Effector memory CD8-positive, alpha-beta T cell (primary cell): ENCODE results near the gene CAMKMT.
"Not testable (repeated sequence)": the region's sequence is repeated elsewhere in the genome, so short reads cannot be mapped to it uniquely, and the experiment has no call there.

Source experiments
- ATAC-seq: fragments of 150-1000 bp; cut with Tn5 transposase; replicated peaks from 2 replicates; pipeline ENCODE4 v1.10.0; 2021; ENCODE audit warnings: mild to moderate bottlenecking, moderate library complexity
- DNase-seq, 3 experiments: peaks; one replicate each; pipeline ENCODE4 v3.0.0; 2021
- H3K27ac Mint-ChIP-seq, 2 donors: one replicate each; pipeline ENCODE4 v1.8.0; 2022; ENCODE audit warnings: mild to moderate bottlenecking in 2 of 2, mixed read lengths in 2 of 2, moderate library complexity in 2 of 2
- H3K27me3 Mint-ChIP-seq, 2 donors: one replicate each; pipeline ENCODE4 v1.8.0; 2022; ENCODE audit warnings: mixed read lengths in 2 of 2
- H3K36me3 Mint-ChIP-seq: one replicate; pipeline ENCODE4 v1.8.0; 2022; ENCODE audit warnings: mild to moderate bottlenecking, moderate library complexity, mixed read lengths; ENCODE audit not compliant: insufficient read depth
- H3K4me1 Mint-ChIP-seq, 2 donors: one replicate each; pipeline ENCODE4 v1.8.0; 2022; ENCODE audit warnings: low read depth in 2 of 2, mixed read lengths in 2 of 2
- H3K4me3 Mint-ChIP-seq, 2 donors: one replicate each; pipeline ENCODE4 v1.8.0; 2022; ENCODE audit warnings: mild to moderate bottlenecking in 2 of 2, mixed read lengths in 2 of 2, moderate library complexity in 2 of 2
- H3K9me3 Mint-ChIP-seq, 2 donors: one replicate each; pipeline ENCODE4 v1.8.0; 2022; ENCODE audit warnings: mixed read lengths in 2 of 2

Gene CAMKMT

GRCh38 chr2:44566059-44566458 lies 204.3 kb downstream of the CAMKMT start:
- no peak overlapping the region for H3K27ac Mint-ChIP-seq

DNA sequence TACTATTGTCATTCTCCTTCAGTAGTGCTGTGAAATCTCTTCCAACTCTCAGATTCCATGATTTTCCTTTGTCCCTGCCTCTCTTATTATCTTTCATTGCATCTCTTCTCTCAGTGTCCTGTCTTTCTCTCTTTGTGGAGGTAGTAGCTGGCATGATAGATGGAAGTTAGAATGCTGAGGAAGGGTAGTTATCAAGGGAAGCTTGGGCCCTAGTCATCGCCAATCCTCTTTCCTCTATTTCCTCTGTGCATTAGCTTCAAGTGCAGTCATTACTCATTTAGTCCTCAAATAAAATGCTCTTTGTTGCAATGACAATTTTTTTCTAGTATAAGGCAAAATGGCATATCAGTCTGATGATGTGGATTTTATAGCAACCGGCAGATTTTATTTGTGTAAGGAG lies 207.7 kb downstream of the CAMKMT start:
- Mint-ChIP-seq H3K27ac (no peak overlapping the region), H3K36me3 (peaks cover 1% of the 10 kb centered on the region), H3K4me3 (no peak overlapping the region), H3K27me3 (no peaks in the 10 kb centered on the region), H3K9me3 (no peaks in the 10 kb centered on the region), H3K4me1 (peaks cover 15 to 26% of the 10 kb centered on the region in 2 donors)
- DNase-seq, result no peak
- no peak for ATAC-seq

More at GRCh38 chr2:44566059-44566458, 204.3 kb downstream of the CAMKMT start:
- Mint-ChIP-seq H3K27me3 (no peaks in the 10 kb centered on the region), H3K36me3 (peaks cover 2% of the 10 kb centered on the region), H3K9me3 (no peaks in the 10 kb centered on the region), H3K4me1 (peaks cover 9 to 19% of the 10 kb centered on the region in 2 donors), H3K4me3 (no peak overlapping the region)
- ATAC-seq, result no peak
- DNase-seq, result no peak

GRCh38 chr2:44570271-44570670 lies 208.5 kb downstream of the CAMKMT start:
- ATAC-seq (no peak), DNase-seq (no peak)
- Mint-ChIP-seq H3K4me1 (peaks cover 15 to 26% of the 10 kb centered on the region in 2 donors), H3K9me3 (no peaks in the 10 kb centered on the region), H3K27me3 (no peaks in the 10 kb centered on the region), H3K4me3 (no peak overlapping the region), H3K27ac (peak overlapping the region; percentile 30 to 51), H3K36me3 (no peaks in the 10 kb centered on the region)

DNA sequence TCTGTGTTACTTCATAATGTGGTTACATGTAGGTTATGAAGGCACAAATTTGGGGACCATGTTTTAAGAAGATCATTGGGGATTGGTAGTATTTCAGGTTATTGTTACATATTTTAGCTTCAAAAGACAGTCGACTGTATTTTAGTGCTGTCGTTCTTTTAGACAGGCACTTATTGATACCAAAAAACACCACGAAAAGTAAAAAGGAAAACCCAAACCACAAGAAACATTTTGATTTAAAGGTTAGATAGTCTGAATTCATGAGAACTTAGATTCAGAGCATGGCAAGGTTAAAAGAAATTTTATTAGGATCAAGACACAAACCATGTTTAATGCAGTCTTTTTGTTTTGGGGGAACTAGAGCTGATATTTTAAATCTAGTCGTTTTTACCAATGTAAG lies 209.0 kb downstream of the CAMKMT start:
- H3K4me3 Mint-ChIP-seq, result no peak overlapping the region
- peaks cover 3% of the 10 kb centered on the region for H3K36me3 Mint-ChIP-seq
- peak overlapping the region in 1 of 2 donors; percentile 51 for H3K27ac Mint-ChIP-seq
- no peak for ATAC-seq
- peaks cover 15 to 29% of the 10 kb centered on the region in 2 donors for H3K4me1 Mint-ChIP-seq
- no peaks in the 10 kb centered on the region for H3K27me3 Mint-ChIP-seq
- no peak for DNase-seq
- H3K9me3 Mint-ChIP-seq, result no peaks in the 10 kb centered on the region

DNA sequence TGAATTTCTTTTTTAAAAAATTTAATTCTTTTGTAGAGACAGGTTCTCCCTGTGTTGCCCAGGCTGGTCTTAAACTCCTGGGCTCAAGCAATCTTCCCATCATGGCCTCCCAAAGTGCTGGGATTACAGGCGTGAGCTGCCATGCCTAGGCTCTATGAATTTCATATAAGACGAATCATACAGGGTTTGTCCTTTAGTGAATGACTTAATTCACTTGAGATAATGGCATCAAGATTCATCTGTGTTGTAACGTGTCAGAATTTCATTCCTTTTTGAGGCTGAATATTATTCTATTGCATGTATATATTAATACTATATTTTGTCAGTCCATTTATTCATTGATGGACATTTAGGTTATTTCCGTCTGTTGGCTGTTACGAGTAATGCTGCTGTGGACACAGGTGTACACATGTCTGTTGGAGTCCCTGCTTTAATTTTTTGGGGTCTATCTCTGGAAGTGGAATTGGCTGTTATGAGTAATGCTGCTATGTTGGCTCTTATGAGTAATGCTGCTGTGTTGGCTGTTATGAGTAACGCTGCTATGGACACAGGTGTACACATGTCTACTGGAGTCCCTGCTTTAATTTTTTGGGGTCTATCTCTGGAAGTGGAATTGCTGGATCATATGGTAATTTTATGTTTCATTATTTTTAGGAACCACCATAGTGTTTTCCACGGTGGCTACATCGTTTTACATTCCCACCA lies 210.6 kb downstream of the CAMKMT start:
- Mint-ChIP-seq H3K9me3 (no peaks in the 10 kb centered on the region), H3K36me3 (peaks cover 3% of the 10 kb centered on the region), H3K4me3 (no peak overlapping the region), H3K4me1 (peaks cover 15 to 38% of the 10 kb centered on the region in 2 donors), H3K27ac (peak overlapping the region in 1 of 2 donors; percentile 0), H3K27me3 (no peaks in the 10 kb centered on the region)
- ATAC-seq (no peak), DNase-seq (no peak)

- no peak for ATAC-seq
- Mint-ChIP-seq H3K4me3 (no peak overlapping the region), H3K4me1 (peaks cover 21 to 47% of the 10 kb centered on the region in 2 donors), H3K27ac (no peak overlapping the region), H3K36me3 (peaks cover 3% of the 10 kb centered on the region), H3K9me3 (no peaks in the 10 kb centered on the region), H3K27me3 (no peaks in the 10 kb centered on the region)
- no peak for DNase-seq
These were observed 212.2 kb downstream of the CAMKMT start for GRCh38 chr2:44573996-44574395.

- peaks cover 3% of the 10 kb centered on the region for H3K36me3 Mint-ChIP-seq
- H3K27ac Mint-ChIP-seq, result peak overlapping the region in 1 of 2 donors; percentile 57
- no peaks in the 10 kb centered on the region for H3K9me3 Mint-ChIP-seq
- DNase-seq (no peak), ATAC-seq (no peak)
- H3K27me3 Mint-ChIP-seq, result no peaks in the 10 kb centered on the region
- H3K4me1 Mint-ChIP-seq, result peaks cover 11 to 35% of the 10 kb centered on the region in 2 donors
- H3K4me3 Mint-ChIP-seq, result peak overlapping the region in 1 of 2 donors; percentile 0
These were observed 216.8 kb downstream of the CAMKMT start for GRCh38 chr2:44578471-44579093.

GRCh38 chr2:44579115-44579836 lies 217.5 kb downstream of the CAMKMT start:
- H3K4me1 Mint-ChIP-seq, result peaks cover 11 to 31% of the 10 kb centered on the region in 2 donors
- H3K9me3 Mint-ChIP-seq, result no peaks in the 10 kb centered on the region
- peaks cover 3% of the 10 kb centered on the region for H3K36me3 Mint-ChIP-seq
- H3K27ac Mint-ChIP-seq, result no peak overlapping the region
- peak overlapping the region; percentile 28 to 46 for H3K4me3 Mint-ChIP-seq
- ATAC-seq, result no peak
- H3K27me3 Mint-ChIP-seq, result no peaks in the 10 kb centered on the region
- no peak for DNase-seq

- Mint-ChIP-seq H3K9me3 (no peaks in the 10 kb centered on the region), H3K27ac (no peak overlapping the region), H3K36me3 (peaks cover 3% of the 10 kb centered on the region), H3K27me3 (no peaks in the 10 kb centered on the region), H3K4me3 (peak overlapping the region; percentile 28 to 46), H3K4me1 (peaks cover 11 to 30% of the 10 kb centered on the region in 2 donors)
- ATAC-seq (no peak), DNase-seq (no peak)
These were observed 218.1 kb downstream of the CAMKMT start for GRCh38 chr2:44579837-44580230.

- peaks cover 11 to 34% of the 10 kb centered on the region in 2 donors for H3K4me1 Mint-ChIP-seq
- no peaks in the 10 kb centered on the region for H3K36me3 Mint-ChIP-seq
- ATAC-seq, result no peak
- H3K4me3 Mint-ChIP-seq, result no peak overlapping the region
- DNase-seq, result no peak
- H3K9me3 Mint-ChIP-seq, result no peaks in the 10 kb centered on the region
- no peaks in the 10 kb centered on the region for H3K27me3 Mint-ChIP-seq
- no peak overlapping the region for H3K27ac Mint-ChIP-seq
These were observed 219.2 kb downstream of the CAMKMT start for GRCh38 chr2:44580875-44581515.

DNA sequence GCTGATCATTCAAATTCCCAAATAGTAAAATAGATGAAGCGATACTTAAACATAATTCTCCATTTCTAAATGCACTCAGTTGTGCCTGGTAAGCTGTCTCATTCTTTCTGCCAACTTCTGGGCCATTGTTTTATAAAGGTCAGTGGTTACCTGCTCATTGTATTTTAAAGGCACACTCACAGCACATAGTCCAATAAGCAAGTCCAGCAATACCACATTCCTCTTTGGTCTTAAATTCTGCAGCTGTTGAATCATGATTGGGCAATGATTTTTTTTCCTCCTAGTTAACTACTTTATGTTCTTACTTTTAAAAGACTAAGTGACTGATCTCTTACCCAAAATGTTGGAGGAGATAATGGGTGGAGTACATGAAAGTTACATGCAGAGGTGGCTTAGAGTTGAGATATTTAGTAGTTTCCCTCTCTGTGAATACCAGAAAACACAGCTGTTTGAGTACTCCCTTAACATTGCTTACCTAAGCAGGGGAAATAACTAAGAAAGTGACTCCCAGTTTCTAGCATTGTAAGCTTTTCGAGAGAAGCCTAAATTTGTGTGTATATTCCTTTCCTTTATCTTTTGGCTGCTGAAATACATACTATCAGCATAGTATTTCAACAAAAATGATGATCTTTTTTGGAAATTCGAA lies 220.7 kb downstream of the CAMKMT start:
- H3K27ac Mint-ChIP-seq, result no peak overlapping the region
- no peaks in the 10 kb centered on the region for H3K9me3 Mint-ChIP-seq
- no peaks in the 10 kb centered on the region for H3K27me3 Mint-ChIP-seq
- H3K4me1 Mint-ChIP-seq, result peaks cover 10 to 25% of the 10 kb centered on the region in 2 donors
- DNase-seq, result no peak
- no peak overlapping the region for H3K4me3 Mint-ChIP-seq
- ATAC-seq, result no peak
- H3K36me3 Mint-ChIP-seq, result no peaks in the 10 kb centered on the region

- not testable (repeated sequence) for H3K9me3 Mint-ChIP-seq, H3K4me1 Mint-ChIP-seq, H3K36me3 Mint-ChIP-seq, H3K27ac Mint-ChIP-seq, H3K27me3 Mint-ChIP-seq, H3K4me3 Mint-ChIP-seq, DNase-seq, ATAC-seq
These were observed 233.9 kb downstream of the CAMKMT start for GRCh38 chr2:44595615-44596014.
